ENCODE results near the gene NKX2-8.

NKX2-8 gene

DNA sequence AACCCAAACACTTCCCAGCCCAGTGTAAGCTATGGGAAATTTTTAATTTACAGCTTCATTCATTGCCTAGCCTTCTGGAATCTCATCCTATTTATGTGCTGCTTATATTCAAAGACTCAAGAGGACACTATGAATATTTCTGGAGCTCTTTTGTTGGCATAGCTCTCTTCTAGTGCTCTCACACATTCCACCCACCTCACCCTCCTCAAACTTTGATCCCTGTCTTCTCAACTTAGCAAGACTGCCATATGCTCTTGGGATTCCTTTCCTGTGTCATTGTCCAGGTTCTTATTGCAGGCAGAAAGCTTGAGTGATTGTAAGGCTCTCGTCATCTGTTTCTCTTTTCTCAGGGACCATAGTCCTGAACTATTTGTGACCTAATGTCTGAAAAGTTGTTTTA lies 44.4 kb downstream of the NKX2-8 start:
- no peak overlapping the region for H3K27ac ChIP-seq
- TF ChIP-seq, protein P1, sequence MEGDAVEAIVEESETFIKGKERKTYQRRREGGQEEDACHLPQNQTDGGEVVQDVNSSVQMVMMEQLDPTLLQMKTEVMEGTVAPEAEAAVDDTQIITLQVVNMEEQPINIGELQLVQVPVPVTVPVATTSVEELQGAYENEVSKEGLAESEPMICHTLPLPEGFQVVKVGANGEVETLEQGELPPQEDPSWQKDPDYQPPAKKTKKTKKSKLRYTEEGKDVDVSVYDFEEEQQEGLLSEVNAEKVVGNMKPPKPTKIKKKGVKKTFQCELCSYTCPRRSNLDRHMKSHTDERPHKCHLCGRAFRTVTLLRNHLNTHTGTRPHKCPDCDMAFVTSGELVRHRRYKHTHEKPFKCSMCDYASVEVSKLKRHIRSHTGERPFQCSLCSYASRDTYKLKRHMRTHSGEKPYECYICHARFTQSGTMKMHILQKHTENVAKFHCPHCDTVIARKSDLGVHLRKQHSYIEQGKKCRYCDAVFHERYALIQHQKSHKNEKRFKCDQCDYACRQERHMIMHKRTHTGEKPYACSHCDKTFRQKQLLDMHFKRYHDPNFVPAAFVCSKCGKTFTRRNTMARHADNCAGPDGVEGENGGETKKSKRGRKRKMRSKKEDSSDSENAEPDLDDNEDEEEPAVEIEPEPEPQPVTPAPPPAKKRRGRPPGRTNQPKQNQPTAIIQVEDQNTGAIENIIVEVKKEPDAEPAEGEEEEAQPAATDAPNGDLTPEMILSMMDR (conservative IDR thresholded peaks at IDR 0.05): no peak
- TF ChIP-seq ZFX (IDR thresholded peaks at IDR 0.05): no peak

Measured in C4-2B (cell line).